HG03469 (cell line): ENCODE measurements around the gene SP140.
A peak's percentile ranks its signal among the peaks of the same experiment; 100 is the strongest.
"Not testable (repeated sequence)": the region's sequence is repeated elsewhere in the genome, so short reads cannot be mapped to it uniquely, and the experiment has no call there.

Experiments
- ATAC-seq: cut with Tn5 transposase; IDR thresholded peaks from one replicate; pipeline ENCODE4 v1.9.1; 2021; ENCODE audit warnings: mild to moderate bottlenecking, moderate library complexity, moderate number of reproducible peaks; ENCODE audit not compliant: unreplicated experiment

SP140 gene

GRCh38 chr2:230225486-230225885 lies at the start of gene SP140:
SP140 (plus strand) TSS chr2:230225736; CDS start chr2:230225845, 109 bp downstream.
- ATAC-seq: peak; percentile 61

DNA sequence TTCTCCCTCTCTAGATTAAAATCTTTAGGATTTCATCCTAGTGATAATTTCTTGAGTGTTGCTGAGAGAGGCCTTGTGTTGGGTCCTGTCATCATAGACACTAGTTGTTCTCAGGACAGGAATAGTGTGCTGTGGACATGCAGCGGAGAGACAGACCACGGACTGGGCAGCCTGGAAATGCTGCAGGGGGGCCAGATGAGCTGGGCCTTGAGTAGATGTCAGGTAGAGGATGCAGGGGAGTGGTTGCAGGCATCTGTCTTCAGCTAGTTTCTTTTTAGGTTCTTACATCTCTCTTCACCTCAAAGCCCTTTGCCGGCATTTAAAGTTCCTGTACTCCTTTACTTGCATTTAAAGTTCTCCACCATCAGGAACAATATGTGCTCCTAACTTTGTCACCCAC lies 48.5 kb upstream of the SP140 start:
- no peak for ATAC-seq

DNA sequence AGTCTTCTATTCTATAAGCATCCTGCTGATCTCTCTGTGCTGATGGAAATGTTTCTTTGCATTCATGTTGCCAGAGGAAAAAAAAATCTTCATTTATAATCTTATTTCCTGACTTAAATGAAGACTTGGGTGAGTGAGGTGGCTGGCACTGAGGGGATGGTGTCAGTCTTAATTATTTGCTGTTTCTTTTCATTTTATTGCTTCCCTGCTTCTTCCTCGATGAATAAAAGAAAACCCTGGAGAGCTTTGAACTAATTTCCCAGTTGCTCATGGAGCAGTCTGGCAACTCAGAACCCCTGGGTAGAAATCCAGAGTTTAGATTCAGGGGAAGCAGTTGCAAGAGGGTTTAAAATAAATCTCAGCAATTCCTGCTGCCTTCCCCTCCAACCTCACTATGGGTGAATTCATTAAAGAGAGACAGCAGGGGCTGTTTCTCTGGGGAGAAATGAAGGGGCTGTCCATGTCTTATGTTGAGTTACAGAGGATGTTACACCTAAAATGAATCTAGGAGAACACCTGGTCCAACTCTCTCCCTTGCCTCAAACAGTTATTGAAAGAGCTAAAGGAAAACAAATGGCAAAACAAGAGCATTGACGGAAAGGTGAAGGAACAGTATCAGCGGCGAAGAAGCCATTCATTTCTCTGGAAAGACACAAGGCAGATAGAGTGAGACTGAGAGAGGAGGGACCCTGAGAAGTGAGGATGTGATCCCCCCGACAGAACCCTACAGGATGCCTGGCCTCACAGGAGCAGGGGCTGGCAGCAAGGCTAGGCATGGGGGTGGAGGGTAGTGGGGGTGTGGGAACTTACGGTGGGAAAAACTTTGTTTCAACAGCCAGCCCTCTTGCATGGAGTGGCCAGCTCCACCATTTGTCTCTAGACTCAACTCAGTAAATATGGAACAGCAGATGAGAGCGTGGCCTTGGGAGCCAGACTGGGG lies 46.7 kb upstream of the SP140 start:
- no peak for ATAC-seq

GRCh38 chr2:230179907-230180306 lies 45.6 kb upstream of the SP140 start:
- ATAC-seq: no peak

GRCh38 chr2:230181195-230181594 lies 44.3 kb upstream of the SP140 start:
- no peak for ATAC-seq

DNA sequence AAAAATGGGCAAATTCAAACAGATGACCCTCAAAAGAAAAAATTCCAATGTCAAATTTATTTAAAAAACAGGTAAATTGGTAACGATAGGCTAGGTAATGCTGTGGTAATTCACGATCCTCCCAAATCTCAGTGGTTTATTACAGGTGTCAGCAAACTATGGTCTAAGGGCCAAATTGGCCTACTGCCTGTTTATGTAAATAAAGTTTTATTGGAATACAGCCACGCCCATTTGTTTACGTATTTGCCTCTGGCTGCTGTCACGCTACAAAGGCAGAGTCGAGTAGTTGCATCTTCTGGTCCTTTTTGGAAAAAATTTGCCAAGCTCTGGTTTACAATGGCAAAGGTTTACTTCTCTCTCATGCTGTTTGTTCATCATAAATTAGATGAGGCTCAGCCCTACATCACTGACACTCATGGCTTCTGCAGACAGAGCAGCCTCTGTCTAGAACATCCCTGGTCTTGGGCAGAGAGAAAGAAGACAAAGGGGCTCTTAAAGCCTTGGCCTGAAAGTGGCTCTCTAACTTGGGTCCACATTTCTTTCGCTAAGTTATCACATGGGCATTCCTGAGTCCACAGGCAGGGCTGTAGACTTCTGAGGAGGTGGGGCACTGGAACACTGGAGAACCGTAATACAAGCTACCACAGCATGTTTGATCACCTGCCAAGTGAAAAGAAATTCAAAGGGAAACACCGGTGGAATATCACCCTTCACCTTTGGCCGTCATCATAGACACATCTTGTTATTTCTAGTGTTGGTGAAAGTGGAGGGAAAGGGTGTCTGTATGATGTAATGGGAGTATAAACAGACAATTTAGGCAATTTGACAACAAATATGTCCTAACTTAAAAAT lies 40.6 kb upstream of the SP140 start:
- no peak for ATAC-seq

GRCh38 chr2:230202430-230203109 lies 23.0 kb upstream of the SP140 start:
- peak; percentile 30 for ATAC-seq

- peak; percentile 38 for ATAC-seq
Measured at GRCh38 chr2:230203110-230203676, 22.3 kb upstream of the SP140 start.

GRCh38 chr2:230205034-230205433 lies 20.5 kb upstream of the SP140 start:
- peak; percentile 37 for ATAC-seq

DNA sequence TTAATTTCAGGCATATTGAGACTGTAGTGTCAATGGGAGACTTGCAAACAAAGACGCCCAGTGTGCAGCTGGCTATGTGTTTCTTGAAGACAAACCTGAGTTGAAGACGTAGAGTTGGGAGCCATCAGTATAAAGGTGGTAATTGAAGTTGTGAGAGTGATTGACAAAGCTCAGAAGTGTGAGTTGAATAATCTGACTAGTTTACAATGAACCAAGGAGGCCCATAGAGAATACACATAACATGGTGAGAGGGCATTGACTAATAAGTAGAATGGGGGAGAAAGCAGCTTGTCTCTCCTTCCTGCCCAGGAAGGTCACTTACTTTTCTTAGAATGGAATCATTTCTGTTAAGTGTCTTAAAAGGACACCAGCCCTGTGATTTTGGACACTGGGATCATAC lies 19.8 kb upstream of the SP140 start:
- no peak for ATAC-seq

- no peak for ATAC-seq
Measured at GRCh38 chr2:230208576-230208975, 17.0 kb upstream of the SP140 start.

GRCh38 chr2:230209422-230210051 lies 16.0 kb upstream of the SP140 start:
- ATAC-seq: peak; percentile 34

DNA sequence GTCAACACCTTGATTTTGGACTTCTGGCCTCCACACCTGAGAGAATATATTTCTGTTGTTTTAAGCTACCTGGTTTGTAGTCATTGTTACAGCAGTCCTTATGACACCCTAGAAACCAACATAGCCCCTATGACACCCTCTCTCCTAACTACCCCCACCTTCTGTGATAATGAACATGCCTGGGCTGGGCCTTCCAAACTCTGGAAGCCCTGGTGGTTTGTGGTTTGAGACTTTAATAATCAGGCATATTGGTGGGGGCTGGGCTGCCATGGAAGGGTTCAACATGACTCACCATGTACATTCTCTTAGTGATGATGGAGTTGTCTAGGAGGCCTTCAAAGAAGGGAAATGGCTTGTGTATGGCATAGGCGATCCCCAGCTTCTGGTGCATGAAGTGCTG lies 9.0 kb upstream of the SP140 start:
- no peak for ATAC-seq

GRCh38 chr2:230217424-230217823 lies 8.1 kb upstream of the SP140 start:
- no peak for ATAC-seq

DNA sequence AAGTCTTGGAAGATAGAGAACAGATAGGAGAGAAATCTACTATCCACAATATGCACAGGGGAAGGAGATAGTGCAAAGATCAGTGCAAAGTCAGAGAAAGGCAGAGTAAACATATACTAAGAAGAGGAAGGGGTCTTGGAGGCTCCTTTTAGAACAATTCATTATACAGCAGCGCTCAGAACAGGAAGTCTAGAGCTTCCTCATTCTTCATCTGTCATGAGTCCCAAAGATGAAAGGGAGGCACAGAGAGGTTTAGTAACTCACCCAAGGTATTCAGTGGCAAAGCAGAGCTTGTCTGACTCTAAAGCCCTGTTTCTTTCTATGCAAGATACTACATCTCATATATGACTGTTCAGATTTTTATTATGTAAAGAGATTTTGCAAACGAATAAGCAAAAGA lies 7.1 kb upstream of the SP140 start:
- ATAC-seq: no peak

- ATAC-seq: peak; percentile 73
Measured at GRCh38 chr2:230219419-230220331, 5.9 kb upstream of the SP140 start, which contains the start of gene SP110. SP110 (minus strand) TSS chr2:230219984; CDS start chr2:230216927, 3,057 bp downstream.

GRCh38 chr2:230220347-230220969 lies 5.1 kb upstream of the SP140 start:
- ATAC-seq: no peak

DNA sequence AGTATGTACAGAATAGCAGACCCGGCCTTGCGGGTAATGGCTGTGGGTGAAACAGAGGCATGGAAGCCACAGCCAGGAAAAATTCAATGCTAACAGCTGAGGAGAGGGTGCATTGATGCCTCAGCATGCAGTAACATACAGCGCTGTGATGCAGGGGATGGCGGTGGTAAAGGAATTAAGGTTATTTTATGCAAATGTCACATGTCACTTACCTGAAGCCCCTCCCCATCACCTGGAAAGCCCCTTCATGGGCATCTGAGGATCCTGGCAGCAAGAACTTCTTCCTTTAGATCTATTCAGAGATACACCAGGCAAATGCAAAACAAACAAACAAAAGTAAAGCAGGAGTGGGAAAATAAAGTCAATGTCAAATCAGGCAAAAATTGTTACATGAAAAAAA lies 4.0 kb upstream of the SP140 start:
- ATAC-seq: no peak

DNA sequence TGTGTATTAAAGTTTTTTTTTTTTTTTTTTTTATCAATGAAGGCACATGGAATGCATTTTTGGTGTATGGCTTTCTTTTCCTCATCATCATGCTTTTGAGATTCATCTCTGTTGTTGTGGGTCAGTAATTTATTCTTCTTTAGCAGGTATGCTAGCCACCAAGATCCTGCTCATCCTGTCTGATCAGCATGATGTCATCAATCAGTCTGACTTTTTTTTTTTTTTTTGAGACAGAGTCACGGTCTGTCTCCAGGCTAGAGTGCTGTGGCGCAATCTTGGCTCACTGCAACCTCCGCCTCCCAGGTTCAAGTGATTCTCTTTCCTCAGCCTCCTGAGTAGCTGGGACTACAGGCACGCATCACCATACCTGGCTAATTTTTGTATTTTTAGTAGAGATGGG lies 2.7 kb upstream of the SP140 start:
- not testable (repeated sequence) for ATAC-seq
